GM12878 (cell line): Measurements from ENCODE around the gene HOXB3. TPM values are rescaled to one million over a fixed set of nuclear protein-coding genes. Genes with fewer than 3 reads are reported as not detected.

Experiments
- ATAC-seq: fragments of 200-7000 bp; cut with Tn5 transposase; 3 replicates; pipeline ENCODE4 v1.9.1; 2020; ENCODE audit warnings: mild to moderate bottlenecking, moderate library complexity
- BruUV-seq: library from RNA; stranded (reverse); fragments of 400-500 nt; replicated peaks from 2 replicates; lab custom pipeline; 2021; lab: Mats Ljungman, UMichigan
- CTCF ChIA-PET: fragments of 300-600 bp; sonication (Branson Sonifier 250); formaldehyde crosslinking; extraction: SDS; loops from one replicate; lab custom pipeline; 2021; ENCODE audit warnings: inconsistent platforms; lab: Yijun Ruan, JAX
- POLR2A ChIA-PET: fragments of 350-600 bp; formaldehyde crosslinking; extraction: SDS; loops from one replicate; lab custom pipeline; 2021; ENCODE audit warnings: inconsistent platforms; lab: Charles Lee
- RAD21 ChIA-PET: fragments of 300-600 bp; sonication (Branson Sonifier 250); formaldehyde crosslinking; loops from one replicate; lab custom pipeline; 2023; ENCODE audit warnings: antibody characterized with exemption; ENCODE audit not compliant: unreplicated experiment; lab: Charles Lee
- SMC1A ChIA-PET: fragments of 300-600 bp; sonication (Branson Sonifier 250); formaldehyde crosslinking; loops from one replicate; lab custom pipeline; 2023; ENCODE audit not compliant: unreplicated experiment, uncharacterized antibody; lab: Charles Lee
- DNase-seq: peaks from one replicate; pipeline ENCODE4 v3.0.0-alpha.2; 2011; ENCODE audit warnings: low read depth, low spot score
- FAIRE-seq: peaks from 3 replicates; lab custom pipeline; 2011; peaks lifted over from hg19 to GRCh38; lab: Jason Lieb, UNC
- H2AFZ ChIP-seq: 2 replicates; pipeline ENCODE4 v1.6.0; 2011; ENCODE audit warnings: low read depth, low read length, control low read depth; ENCODE audit not compliant: control insufficient read depth
- H3K27ac ChIP-seq: 2 replicates; pipeline ENCODE4 v1.5.1; 2011; ENCODE audit warnings: control low read depth; ENCODE audit not compliant: control insufficient read depth, insufficient read depth
- H3K27me3 ChIP-seq, 2 experiments: replicated peaks in 1 of 2; 2 replicates each; pipeline versions ENCODE4 v1.6.0 to v1.6.1; 2011; ENCODE audit warnings: low read length in 1 of 2; ENCODE audit not compliant: control insufficient read depth in 2 of 2, insufficient read depth in 2 of 2
- H3K36me3 ChIP-seq, 2 experiments: 2 replicates each; pipeline ENCODE4 v1.5.1; 2011; ENCODE audit warnings: low read length in 1 of 2; ENCODE audit not compliant: control insufficient read depth in 2 of 2, insufficient read depth in 2 of 2
- H3K4me1 ChIP-seq: 2 replicates; pipeline ENCODE4 v1.6.1; 2011; ENCODE audit warnings: mild to moderate bottlenecking, low read length, moderate library complexity, mixed read lengths; ENCODE audit not compliant: control insufficient read depth, insufficient read depth
- H3K4me2 ChIP-seq: 2 replicates; pipeline ENCODE4 v1.6.0; 2011; ENCODE audit warnings: control low read depth; ENCODE audit not compliant: control insufficient read depth, insufficient read depth
- H3K4me3 ChIP-seq: fragments of 200-600 bp; sonication (generic); 2 replicates; pipeline ENCODE4 v1.5.1; 2016
- H3K79me2 ChIP-seq: 2 replicates; pipeline ENCODE4 v1.6.0; 2011; ENCODE audit warnings: low read length; ENCODE audit not compliant: control insufficient read depth, insufficient read depth
- H3K9ac ChIP-seq: 2 replicates; pipeline ENCODE4 v1.8.0; 2011; ENCODE audit warnings: low read length, control low read depth, mixed read lengths; ENCODE audit not compliant: control insufficient read depth, insufficient read depth
- H3K9me3 ChIP-seq: replicated peaks from 3 replicates; pipeline ENCODE4 v1.5.1; 2011; ENCODE audit warnings: mild to moderate bottlenecking, low read length; ENCODE audit not compliant: control insufficient read depth, insufficient read depth
- H4K20me1 ChIP-seq: 2 replicates; pipeline ENCODE4 v1.6.0; 2011; ENCODE audit not compliant: control insufficient read depth, insufficient read depth
- BCL11A ChIP-seq: IDR thresholded peaks from 2 replicates; pipeline ENCODE4 v1.6.1; 2011; ENCODE audit warnings: low read depth, low read length
- BMI1 ChIP-seq: fragments of 450-650 bp; IDR thresholded peaks from 2 replicates; pipeline ENCODE4 v1.6.1; 2016; ENCODE audit warnings: mild to moderate bottlenecking, moderate library complexity, borderline replicate concordance
- BRCA1 ChIP-seq: IDR thresholded peaks from 2 replicates; pipeline ENCODE4 v1.6.1; 2011; ENCODE audit warnings: low read depth, low read length, improper control_type of control experiment
- CBX5 ChIP-seq: sonication (generic); IDR thresholded peaks from 2 replicates; pipeline ENCODE4 v1.6.1; 2016; ENCODE audit warnings: low read depth, moderate library complexity, mild to moderate bottlenecking, inconsistent platforms
- GABPA ChIP-seq: IDR thresholded peaks from 2 replicates; pipeline ENCODE4 v1.6.1; 2014; ENCODE audit warnings: antibody characterized with exemption, low read depth, mild to moderate bottlenecking, inconsistent platforms
- HDAC6 ChIP-seq: fragments of 200-600 bp; sonication (generic); IDR thresholded peaks from one replicate; pipeline ENCODE4 v1.8.0; 2017; ENCODE audit warnings: antibody characterized with exemption; ENCODE audit not compliant: unreplicated experiment
- NFYB ChIP-seq: IDR thresholded peaks from 2 replicates; pipeline ENCODE4 v1.6.1; 2011; ENCODE audit warnings: low read depth, mild to moderate bottlenecking, low read length, improper control_type of control experiment, moderate library complexity; ENCODE audit not compliant: insufficient read depth
- PML ChIP-seq: IDR thresholded peaks from 2 replicates; pipeline ENCODE4 v1.6.1; 2012; ENCODE audit warnings: low read length, inconsistent platforms
- POLR2A ChIP-seq: IDR thresholded peaks from 2 replicates; pipeline ENCODE4 v1.6.1; 2011; ENCODE audit warnings: low read depth, mild to moderate bottlenecking, low read length
- RAD21 ChIP-seq: IDR thresholded peaks from 2 replicates; pipeline ENCODE4 v1.6.1; 2011; ENCODE audit warnings: mild to moderate bottlenecking, low read depth, low read length, moderate library complexity; ENCODE audit not compliant: insufficient read depth
- RELA ChIP-seq: fragments of 450-650 bp; IDR thresholded peaks from 2 replicates; pipeline ENCODE4 v1.8.0; 2014; ENCODE audit warnings: borderline replicate concordance; ENCODE audit not compliant: partially characterized antibody
- RFX5 ChIP-seq: IDR thresholded peaks from 2 replicates; pipeline ENCODE4 v1.6.1; 2011; ENCODE audit warnings: low read depth, low read length, improper control_type of control experiment
- RUNX3 ChIP-seq: IDR thresholded peaks from 2 replicates; pipeline ENCODE4 v1.6.1; 2012; ENCODE audit warnings: low read length, inconsistent platforms
- SMARCA5 ChIP-seq: fragments of 450-650 bp; IDR thresholded peaks from 2 replicates; pipeline ENCODE4 v1.6.1; 2017; ENCODE audit warnings: mild to moderate bottlenecking
- ZNF217 ChIP-seq: fragments of 450-650 bp; IDR thresholded peaks from 2 replicates; pipeline ENCODE4 v1.6.1; 2017; ENCODE audit warnings: antibody characterized with exemption, mild to moderate bottlenecking
- WGBS: methylation state at CpG from one replicate; pipeline ENCODE4 v1.1.6; 2016; ENCODE audit warnings: low lambda C conversion rate; ENCODE audit not compliant: insufficient replicate concordance, insufficient coverage; ENCODE audit errors: missing lambda C conversion rate; 5-methylcytosine and 5-hydroxymethylcytosine counted together
- in situ Hi-C: fragments of 300-500 bp; cut with MboI; formaldehyde crosslinking; loops from 9 replicates; pipeline ENCODE4 v1.14.3; 2018; ENCODE audit warnings: mixed read lengths
- intact Hi-C: fragments of 100-400 bp; cut with micrococcal nuclease; formaldehyde crosslinking; loops from one replicate; pipeline ENCODE4 v1.14.2; 2022; ENCODE audit not compliant: unreplicated experiment
- polyA plus RNA-seq, 11 experiments: library from polyadenylated mRNA; depleted of rRNA in 4 of 11; unstranded in 6 of 11; stranded (reverse) in 5 of 11; fragments of >200 nt; fragmentation: Nextera tagmentation in 4 of 11; fragmentation: Illumina TruSeq in 1 of 11; extraction: Ambion mirVana in 4 of 11; extraction: Trizol in 1 of 11; gene quantifications; 1 replicate in 1 of 11; 2 replicates in 10 of 11; pipeline versions ENCODE4 v1.2.1 to v1.2.3, GENCODE V29; 2011 to 2016; ENCODE audit warnings: inconsistent platforms in 2 of 11, missing spikeins in 2 of 11, low read depth in 1 of 11
- total RNA-seq, 4 experiments: library from RNA; depleted of rRNA in 3 of 4; stranded (reverse); fragments of >200 nt in 3 of 4; fragmentation: Illumina TruSeq in 1 of 4; extraction: Trizol in 1 of 4; gene quantifications; 2 replicates each; pipeline versions ENCODE4 v1.2.1 to v1.2.3, GENCODE V29; 2013 to 2021
- TF ChIP-seq, protein P1 (sequence below): fragments of 150-350 bp; IDR thresholded peaks from 2 replicates; pipeline ENCODE4 v1.6.1; 2016; ENCODE audit warnings: low read depth, low read length

HOXB3 gene
- total and polyA plus RNA-seq, 10 of the 15 experiments (the other 5 are each of a cell fraction or from before 2014, with no cell fraction given): 0.19 to 7.7 (median 2.9) TPM

DNA sequence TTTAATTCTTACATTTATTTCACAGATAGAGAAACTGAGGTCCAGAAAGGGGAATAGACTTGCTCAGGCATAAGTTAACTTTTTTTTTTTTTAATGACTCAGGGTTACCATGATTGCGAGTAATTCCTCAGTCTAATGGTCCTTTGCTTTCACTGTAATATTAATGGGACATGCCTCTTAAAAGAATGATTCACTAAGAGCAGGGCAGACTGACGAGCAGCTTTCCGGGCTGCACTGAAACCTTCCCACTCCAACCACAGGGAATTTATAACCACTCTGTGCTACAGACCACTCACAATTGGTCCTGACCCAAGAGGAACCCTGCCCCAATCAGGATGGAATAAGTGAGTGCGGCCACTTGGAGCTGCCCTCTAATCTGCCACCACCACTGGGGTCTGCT is 50.9 kb downstream of the HOXB3 start:
- H2AFZ ChIP-seq: no peak overlapping the region
- ChIA-PET RAD21 (interaction anchor here (3.3 kb wide), 1 partner anchor 47 kb away, joined by 18 read pairs; no protein-coding TSS in a partner anchor), POLR2A (interaction anchor here (0.7 to 1.5 kb wide), 2 partner anchors 10 to 202 kb away, joined by 3 to 6 read pairs; no protein-coding TSS in a partner anchor), CTCF (interaction anchor here (1.4 kb wide), 1 partner anchor 203 kb away, joined by 3 read pairs; no protein-coding TSS in a partner anchor), SMC1A (interaction anchor here (2.6 to 2.7 kb wide), 2 partner anchors 25 to 35 kb away, joined by 6 to 13 read pairs; no protein-coding TSS in a partner anchor)
- no peaks in the 10 kb centered on the region for H3K9me3 ChIP-seq
- no peak overlapping the region for H3K4me2 ChIP-seq
- no peaks in the 10 kb centered on the region for H3K36me3 ChIP-seq
- WGBS: 93% methylated on average over 4 of the region's 4 CpGs
- H3K4me3 ChIP-seq: no peak overlapping the region
- H3K79me2 ChIP-seq: peaks cover 12% of the 10 kb centered on the region
- BruUV-seq: no TSS peak
- FAIRE-seq (no peak), ATAC-seq (no peak), DNase-seq (no peak)
- H3K27ac ChIP-seq: no peak overlapping the region
- intact Hi-C loops (no loop called here), in situ Hi-C loops (no loop called here)
- no peaks in the 10 kb centered on the region for H4K20me1 ChIP-seq
- H3K27me3 ChIP-seq: peaks cover 0 to 4% of the 10 kb centered on the region in 2 experiments; a peak in 1 of 4 replicates
- TF ChIP-seq BMI1 (no peak), GABPA (no peak), RELA (no peak), RFX5 (no peak), CBX5 (no peak), HDAC6 (no peak)
- no peaks in the 10 kb centered on the region for H3K4me1 ChIP-seq
- no peak overlapping the region for H3K9ac ChIP-seq

DNA sequence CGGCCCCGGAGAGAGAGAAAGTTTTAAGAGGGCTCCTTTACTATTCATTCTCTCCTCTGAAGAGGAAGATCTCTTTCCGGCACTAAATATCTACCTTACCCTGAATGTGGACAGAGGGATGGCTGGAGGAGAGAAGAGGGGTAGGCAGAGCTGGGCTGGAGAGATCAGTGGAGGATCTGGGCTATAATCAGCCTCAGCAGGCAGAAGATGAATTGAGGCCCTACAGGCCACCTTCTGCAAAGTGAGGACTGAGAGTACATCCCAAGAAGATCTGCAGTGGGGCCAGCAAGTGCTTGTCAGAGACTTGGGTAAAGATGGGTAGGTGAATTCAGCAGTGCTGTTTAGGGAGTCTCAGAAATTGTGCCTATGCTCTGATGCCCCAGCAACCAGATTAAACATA is 52.7 kb downstream of the HOXB3 start:
- H3K79me2 ChIP-seq: peaks cover 7% of the 10 kb centered on the region
- FAIRE-seq: no peak
- H2AFZ ChIP-seq: no peak overlapping the region
- H3K4me3 ChIP-seq: no peak overlapping the region
- WGBS: 56% methylated on average over 3 of the region's 3 CpGs
- POLR2A ChIA-PET: interaction anchor here (0.6 kb wide), 1 partner anchor 1220 kb away, joined by 3 read pairs; no protein-coding TSS in a partner anchor
- RAD21 ChIA-PET: no interaction called here
- no TSS peak for BruUV-seq
- no peak overlapping the region for H3K4me2 ChIP-seq
- H3K9ac ChIP-seq: no peak overlapping the region
- no peaks in the 10 kb centered on the region for H3K4me1 ChIP-seq
- intact Hi-C loops (no loop called here), in situ Hi-C loops (no loop called here)
- no peak for DNase-seq
- no peaks in the 10 kb centered on the region for H3K9me3 ChIP-seq
- no peak for ATAC-seq
- H3K27me3 ChIP-seq: peaks cover 0 to 2% of the 10 kb centered on the region in 2 experiments; a peak in 1 of 4 replicates
- no peaks in the 10 kb centered on the region for H3K36me3 ChIP-seq
- CTCF ChIA-PET: no interaction called here
- H4K20me1 ChIP-seq: no peaks in the 10 kb centered on the region
- SMC1A ChIA-PET: interaction anchor here (0.7 kb wide), 1 partner anchor 187 kb away, joined by 3 read pairs; no protein-coding TSS in a partner anchor
- H3K27ac ChIP-seq: no peak overlapping the region
- TF ChIP-seq PML (no peak), SMARCA5 (no peak), ZNF217 (no peak), RAD21 (no peak), RUNX3 (no peak), BRCA1 (no peak), HDAC6 (no peak), NFYB (no peak), RFX5 (no peak), POLR2A (no peak), BCL11A (no peak)
- TF ChIP-seq, protein P1, sequence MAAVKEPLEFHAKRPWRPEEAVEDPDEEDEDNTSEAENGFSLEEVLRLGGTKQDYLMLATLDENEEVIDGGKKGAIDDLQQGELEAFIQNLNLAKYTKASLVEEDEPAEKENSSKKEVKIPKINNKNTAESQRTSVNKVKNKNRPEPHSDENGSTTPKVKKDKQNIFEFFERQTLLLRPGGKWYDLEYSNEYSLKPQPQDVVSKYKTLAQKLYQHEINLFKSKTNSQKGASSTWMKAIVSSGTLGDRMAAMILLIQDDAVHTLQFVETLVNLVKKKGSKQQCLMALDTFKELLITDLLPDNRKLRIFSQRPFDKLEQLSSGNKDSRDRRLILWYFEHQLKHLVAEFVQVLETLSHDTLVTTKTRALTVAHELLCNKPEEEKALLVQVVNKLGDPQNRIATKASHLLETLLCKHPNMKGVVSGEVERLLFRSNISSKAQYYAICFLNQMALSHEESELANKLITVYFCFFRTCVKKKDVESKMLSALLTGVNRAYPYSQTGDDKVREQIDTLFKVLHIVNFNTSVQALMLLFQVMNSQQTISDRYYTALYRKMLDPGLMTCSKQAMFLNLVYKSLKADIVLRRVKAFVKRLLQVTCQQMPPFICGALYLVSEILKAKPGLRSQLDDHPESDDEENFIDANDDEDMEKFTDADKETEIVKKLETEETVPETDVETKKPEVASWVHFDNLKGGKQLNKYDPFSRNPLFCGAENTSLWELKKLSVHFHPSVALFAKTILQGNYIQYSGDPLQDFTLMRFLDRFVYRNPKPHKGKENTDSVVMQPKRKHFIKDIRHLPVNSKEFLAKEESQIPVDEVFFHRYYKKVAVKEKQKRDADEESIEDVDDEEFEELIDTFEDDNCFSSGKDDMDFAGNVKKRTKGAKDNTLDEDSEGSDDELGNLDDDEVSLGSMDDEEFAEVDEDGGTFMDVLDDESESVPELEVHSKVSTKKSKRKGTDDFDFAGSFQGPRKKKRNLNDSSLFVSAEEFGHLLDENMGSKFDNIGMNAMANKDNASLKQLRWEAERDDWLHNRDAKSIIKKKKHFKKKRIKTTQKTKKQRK: no peak
